Hepatocyte (in vitro differentiated cells): ENCODE data around the gene C1QTNF2.

Experiments
- CTCF ChIP-seq: fragments of 200-600 bp; sonication (generic); IDR thresholded peaks from 2 replicates; pipeline ENCODE4 v1.5.1; 2016; ENCODE audit warnings: antibody characterized with exemption, mild to moderate bottlenecking; ENCODE audit not compliant: poor library complexity
- EZH2 ChIP-seq: fragments of 200-600 bp; sonication (generic); IDR thresholded peaks from 2 replicates; pipeline ENCODE4 v1.6.1; 2016; ENCODE audit warnings: antibody characterized with exemption, mild to moderate bottlenecking, borderline replicate concordance
- EZH2phosphoT487 ChIP-seq: fragments of 200-600 bp; sonication (generic); IDR thresholded peaks from one replicate; pipeline ENCODE4 v1.6.1; 2018; ENCODE audit warnings: antibody characterized with exemption, mild to moderate bottlenecking, low read depth, moderate library complexity; ENCODE audit not compliant: unreplicated experiment, severe bottlenecking

- no peak for TF ChIP-seq CTCF
- TF ChIP-seq EZH2 = no peak
- no peak for TF ChIP-seq EZH2phosphoT487
Observed at GRCh38 chr5:160380041-160380440, 9.6 kb upstream of the C1QTNF2 start.
